Vagina (tissue), 2 donors: ENCODE results near the gene LPAR4.

Source experiments
- CTCF ChIP-seq, 3 experiments: fragments of 450-650 bp in 2 of 3; fragments of 200-600 bp in 1 of 3; sonication (generic) in 1 of 3; IDR thresholded peaks; one replicate each; pipeline ENCODE4 v1.5.1; 2017 to 2019; ENCODE audit warnings: antibody characterized with exemption in 3 of 3, mild to moderate bottlenecking in 2 of 3, moderate library complexity in 2 of 3
- POLR2AphosphoS5 ChIP-seq, 2 donors: sonication (generic); formaldehyde crosslinking; IDR thresholded peaks; one replicate each; pipeline ENCODE4 v1.9.0; 2017; ENCODE audit warnings: antibody characterized with exemption in 2 of 2, mild to moderate bottlenecking in 2 of 2, low read depth in 1 of 2; ENCODE audit not compliant: insufficient read depth in 1 of 2

GRCh38 chrX:78708816-78709215 is 38.7 kb upstream of the LPAR4 start:
- TF ChIP-seq CTCF (IDR thresholded peaks at IDR 0.05) = no peak
- TF ChIP-seq POLR2AphosphoS5 (IDR thresholded peaks at IDR 0.05; ENCODE audit: insufficient read depth in 1 of 2, low read depth in 1 of 2) = no peak
